Stimulated activated CD4-positive, alpha-beta T cell treated with anti-CD3 and anti-CD28 coated beads, Interleukin-2, amount 100 ng/mL, for 48 hours (primary cell): Measurements from ENCODE around the gene ACR.

Experiments used
- DNase-seq, 2 donors: peaks; one replicate each; pipeline ENCODE4 v3.0.0-alpha.2; 2020

ACR gene

DNA sequence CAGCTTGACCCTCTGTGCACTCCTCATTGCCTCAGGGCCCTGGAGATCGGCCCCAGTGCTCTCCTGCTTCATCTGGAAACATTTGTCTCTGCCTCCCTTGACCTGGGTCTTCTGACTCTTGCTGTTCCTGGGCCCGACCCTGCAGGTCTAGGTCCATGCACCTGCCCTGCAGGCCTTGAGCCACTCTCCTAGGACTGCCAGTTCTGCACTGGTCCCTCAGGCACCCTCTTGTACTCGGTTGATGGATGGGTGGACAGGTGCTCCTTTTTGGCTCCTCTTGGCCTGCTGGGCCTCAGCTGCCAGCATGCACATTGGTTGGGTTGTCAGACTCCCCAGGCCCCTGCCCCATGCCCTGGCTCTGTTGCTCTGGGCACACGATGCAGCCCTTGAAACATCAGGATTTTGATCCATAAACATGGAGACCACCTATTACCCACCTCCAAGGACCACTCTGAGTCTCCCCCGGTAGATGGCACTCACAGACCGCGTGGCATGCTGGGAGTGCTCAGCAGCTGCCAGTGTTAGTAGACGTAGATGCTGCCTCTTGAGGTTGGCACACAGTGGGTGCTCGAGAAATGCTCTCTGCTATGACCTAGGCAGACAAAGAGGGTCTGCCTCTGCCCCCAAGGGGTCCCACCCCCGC is 20.2 kb upstream of the ACR start:
- no peak for DNase-seq

GRCh38 chr22:50718352-50718709 is 19.7 kb upstream of the ACR start:
- DNase-seq = no peak

GRCh38 chr22:50719814-50720300 is 18.1 kb upstream of the ACR start:
- DNase-seq = no peak

GRCh38 chr22:50720301-50721256 is 17.4 kb upstream of the ACR start:
- DNase-seq = no peak

DNA sequence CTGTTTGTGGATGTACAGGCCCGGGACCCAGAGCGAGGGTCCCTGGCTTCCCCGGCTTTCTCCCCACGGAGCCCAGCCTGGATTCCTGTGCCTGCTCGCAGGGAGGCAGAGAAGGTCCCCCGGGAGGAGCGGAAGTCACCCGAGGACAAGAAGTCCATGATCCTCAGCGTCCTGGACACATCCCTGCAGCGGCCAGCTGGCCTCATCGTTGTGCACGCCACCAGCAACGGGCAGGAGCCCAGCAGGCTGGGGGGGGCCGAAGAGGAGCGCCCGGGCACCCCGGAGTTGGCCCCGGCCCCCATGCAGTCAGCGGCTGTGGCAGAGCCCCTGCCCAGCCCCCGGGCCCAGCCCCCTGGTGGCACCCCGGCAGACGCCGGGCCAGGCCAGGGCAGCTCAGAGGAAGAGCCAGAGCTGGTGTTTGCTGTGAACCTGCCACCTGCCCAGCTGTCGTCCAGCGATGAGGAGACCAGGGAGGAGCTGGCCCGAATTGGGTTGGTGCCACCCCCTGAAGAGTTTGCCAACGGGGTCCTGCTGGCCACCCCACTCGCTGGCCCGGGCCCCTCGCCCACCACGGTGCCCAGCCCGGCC is 16.7 kb upstream of the ACR start:
- no peak for DNase-seq

- DNase-seq = no peak
Measured at GRCh38 chr22:50722048-50722701, 15.8 kb upstream of the ACR start.

DNA sequence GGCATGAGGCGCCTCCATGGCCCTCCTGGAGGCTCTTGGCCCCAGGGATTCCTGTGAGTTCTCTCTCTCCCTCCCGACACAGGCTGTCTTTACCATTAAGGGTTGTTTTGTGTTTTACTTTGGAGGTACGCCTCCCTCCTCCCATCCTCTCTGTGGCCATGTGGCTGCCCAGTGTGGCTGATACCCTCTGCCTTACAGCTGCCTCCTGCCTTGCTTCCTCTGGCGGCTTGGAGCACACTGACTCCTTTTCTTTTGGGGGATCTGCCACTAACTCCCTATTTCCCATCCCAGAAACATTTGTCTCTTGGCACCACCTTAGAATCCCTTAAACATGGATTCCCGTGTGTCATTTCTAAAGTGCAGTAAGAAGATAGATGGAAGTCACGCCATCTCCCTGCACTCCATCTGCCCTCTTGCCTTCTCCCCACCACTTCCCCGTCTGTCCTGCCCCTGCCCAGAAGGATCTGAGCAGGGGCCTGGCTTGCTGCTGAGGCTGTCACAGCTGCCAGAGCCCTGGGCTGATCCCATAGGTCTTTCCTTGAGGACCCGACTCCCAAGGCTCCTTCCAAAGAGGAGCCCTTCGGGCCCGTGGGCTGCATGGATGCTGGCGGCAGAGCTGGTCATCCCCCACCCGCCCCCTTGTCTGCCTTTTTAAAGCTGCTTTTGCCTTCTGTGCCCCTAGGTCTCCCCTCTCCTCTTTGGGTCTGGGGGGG is 15.1 kb upstream of the ACR start:
- no peak for DNase-seq

- DNase-seq = no peak
Measured at GRCh38 chr22:50723991-50724390, 14.0 kb upstream of the ACR start.

DNA sequence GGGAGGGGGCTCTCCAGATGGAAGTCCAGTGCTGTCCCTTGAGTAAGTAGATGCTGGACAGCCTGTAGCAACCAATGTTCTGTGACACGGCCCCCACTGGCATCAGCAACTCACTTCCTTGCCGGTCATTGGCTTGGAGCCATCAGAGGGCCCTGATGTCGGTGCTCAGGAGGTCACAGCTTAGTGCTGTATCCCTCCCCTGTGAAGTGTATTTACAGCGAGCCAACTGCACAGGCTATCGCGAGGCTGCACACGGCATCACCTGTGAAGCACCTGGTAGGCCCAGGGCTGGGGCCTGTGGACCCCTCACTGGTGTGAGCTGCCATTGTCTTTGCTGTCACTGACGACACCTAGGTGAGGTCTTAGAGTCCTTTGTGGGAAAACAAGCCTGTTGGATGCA is 13.4 kb upstream of the ACR start:
- DNase-seq = no peak

GRCh38 chr22:50725597-50725996 is 12.4 kb upstream of the ACR start:
- DNase-seq = no peak

GRCh38 chr22:50726643-50727340 is 11.2 kb upstream of the ACR start:
- no peak for DNase-seq

DNA sequence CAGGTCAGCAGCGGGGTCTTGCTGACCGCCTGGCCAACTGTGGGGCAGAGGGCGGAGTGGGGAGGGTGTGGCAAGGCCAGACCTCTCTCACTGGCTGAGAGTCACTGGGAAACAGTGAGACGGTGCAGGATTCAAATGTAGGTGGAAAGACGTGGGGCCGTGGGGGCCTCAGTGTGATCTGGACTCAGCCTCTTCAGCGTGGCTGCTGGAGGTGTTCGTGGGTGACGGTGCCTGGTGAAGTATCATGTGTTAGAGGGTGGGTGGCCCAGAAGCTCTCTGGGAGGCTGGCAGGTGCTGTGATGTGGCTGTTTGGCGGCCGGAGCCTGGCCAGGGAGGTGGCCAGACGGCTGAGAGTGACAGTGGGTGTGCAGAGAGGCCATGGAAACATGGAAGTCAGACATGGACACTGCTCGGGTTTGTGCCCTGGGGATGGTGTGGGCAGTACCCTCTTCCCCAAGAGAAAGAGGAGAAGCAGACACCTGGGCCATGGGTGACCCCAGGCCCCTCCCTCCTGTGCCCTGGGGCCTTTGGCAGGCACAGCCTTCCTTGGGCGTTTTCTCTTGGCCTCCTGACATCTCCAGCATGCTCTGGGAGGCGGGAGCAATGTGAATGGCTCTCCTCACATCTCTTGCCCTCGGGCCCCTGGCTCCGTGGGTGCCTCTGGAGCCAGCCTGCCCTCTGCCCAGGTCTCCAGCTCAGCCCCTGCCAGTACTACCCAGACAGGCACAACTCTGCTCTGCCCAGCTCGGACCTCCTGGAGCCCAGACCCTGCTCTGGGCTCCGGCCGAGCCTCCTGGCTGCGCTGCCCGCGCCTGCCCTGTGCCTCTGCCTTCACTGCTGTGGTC is 10.1 kb upstream of the ACR start:
- no peak for DNase-seq

- DNase-seq = no peak
Measured at GRCh38 chr22:50728523-50728931, 9.5 kb upstream of the ACR start.

- no peak for DNase-seq
Measured at GRCh38 chr22:50729391-50730012, 8.5 kb upstream of the ACR start.

DNA sequence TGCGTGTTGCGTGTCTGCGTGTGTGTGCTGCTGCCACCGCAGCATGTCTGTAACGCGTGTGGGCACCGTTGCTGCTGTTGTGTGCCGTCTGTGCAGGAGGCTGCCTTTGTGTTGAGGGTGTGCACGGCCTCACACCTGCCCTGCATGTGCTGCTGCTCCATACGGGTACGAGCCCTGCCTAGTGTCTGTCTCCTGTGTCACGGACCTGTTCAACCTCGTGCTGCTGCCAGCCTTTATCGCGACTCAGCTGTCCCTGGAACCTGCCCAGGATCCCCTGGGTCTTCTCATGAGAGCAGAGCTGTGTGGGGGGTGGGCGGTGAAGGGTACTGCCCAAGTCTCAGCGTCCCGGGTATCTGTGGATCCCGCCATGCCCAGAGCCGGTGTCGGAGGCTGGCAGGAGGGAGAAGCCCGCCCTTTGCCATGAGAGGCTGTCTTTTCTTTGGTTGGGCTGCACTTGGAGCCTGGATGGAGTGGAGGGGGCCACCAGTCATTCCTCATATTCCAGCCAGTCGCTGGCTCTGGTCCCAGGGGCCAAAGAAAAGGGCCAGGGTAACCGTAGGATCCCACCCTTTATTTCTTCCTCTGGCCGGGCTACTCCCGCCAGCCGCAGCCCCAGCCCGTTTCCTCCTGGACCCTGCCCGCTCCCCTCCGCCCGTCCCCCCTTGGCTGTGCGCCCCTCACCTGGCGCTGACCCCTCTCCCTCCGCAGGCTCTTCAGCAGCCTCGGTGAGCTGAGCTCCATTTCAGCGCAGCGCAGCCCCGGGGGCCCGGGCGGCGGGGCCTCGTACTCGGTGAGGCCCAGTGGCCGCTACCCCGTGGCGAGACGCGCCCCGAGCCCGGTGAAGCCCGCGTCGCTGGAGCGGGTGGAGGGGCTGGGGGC is 7.8 kb upstream of the ACR start:
- DNase-seq = no peak

DNA sequence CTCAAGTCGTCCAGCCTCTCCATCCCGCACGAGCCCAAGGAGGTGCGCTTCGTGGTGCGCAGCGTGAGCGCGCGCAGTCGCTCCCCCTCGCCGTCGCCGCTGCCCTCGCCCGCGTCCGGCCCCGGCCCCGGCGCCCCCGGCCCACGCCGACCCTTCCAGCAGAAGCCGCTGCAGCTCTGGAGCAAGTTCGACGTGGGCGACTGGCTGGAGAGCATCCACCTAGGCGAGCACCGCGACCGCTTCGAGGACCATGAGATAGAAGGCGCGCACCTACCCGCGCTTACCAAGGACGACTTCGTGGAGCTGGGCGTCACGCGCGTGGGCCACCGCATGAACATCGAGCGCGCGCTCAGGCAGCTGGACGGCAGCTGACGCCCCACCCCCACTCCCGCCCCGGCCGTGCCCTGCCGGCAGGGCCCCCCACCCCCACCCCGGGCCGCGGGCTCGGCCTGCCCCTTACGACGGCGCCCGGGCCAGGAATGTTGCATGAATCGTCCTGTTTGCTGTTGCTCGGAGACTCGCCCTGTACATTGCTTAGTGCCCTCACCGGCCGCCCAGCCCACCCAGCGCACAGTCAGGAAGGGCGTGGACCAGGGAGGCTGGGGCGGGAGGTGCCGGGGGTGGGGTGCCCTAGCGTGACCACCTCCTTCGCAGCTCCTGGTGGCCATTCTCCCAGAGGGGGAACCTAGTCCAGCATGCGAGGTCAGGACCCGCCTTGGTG is 6.9 kb upstream of the ACR start:
- no peak for DNase-seq

DNA sequence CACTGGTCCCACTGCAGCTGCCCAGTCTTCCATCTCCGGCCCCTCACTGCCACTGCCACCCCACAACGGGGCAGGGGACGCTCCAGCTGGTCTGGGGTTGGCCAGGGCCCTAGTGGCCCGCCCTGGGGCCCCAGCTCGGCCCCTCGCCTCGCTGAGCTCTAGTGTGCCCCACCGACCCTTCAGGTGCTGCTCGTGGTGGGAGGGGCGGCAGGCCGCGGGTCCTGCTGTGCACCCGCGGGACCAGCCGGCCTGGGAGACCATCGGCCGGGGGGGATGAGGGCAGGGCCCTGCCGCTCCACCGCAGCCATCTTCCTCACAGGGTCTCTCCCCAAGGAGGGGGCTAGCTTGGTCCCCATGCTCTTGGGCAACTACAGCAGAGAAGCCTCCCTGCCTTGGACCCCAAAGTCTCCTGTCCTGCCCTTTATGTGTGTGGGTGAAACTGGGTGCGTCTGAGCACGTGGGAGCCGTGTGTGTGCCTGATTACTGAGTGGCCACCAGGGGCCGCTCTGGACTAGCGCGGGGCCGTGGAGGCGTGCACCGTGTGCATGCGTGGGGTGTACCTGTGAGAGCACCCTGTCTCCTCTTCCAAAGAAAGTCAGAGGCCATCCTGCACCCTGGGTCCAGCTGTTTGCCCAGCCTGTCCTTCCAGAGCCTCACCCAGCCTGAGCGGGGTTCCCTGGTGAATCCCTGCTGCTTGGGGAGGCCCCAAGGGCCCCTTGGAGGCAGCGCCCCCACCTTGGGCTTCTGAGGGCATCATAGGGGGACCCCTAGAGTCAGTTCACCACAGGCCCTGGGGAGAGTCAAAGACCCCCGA is 6.0 kb upstream of the ACR start:
- peak; percentile 50 to 55 for DNase-seq

DNA sequence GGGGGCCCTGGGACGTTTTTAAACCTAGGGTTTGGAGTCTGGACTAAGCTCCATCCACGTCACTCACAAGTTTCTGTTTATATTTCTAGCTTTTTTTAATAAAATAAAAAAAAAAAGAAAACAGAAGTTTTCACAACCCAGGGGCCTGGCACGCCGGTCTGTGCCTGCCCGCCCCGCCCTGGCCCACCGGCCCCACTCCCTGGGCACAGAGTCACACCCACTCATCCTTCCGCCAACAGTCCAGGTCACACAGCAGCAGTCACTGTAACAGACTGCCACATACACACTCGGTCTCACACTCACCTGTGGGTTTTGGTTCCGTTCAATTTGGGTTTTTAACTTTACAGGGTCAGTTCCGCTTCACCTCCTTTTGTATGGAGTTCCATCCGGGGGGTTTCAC is 5.3 kb upstream of the ACR start:
- no peak for DNase-seq
